K562 (cell line): ENCODE measurements around the gene PNP. TPM values are rescaled to one million over a fixed set of nuclear protein-coding genes. Genes with fewer than 3 reads are reported as not detected.

Experiments used
- ARID4B ChIP-seq: sonication (generic); formaldehyde crosslinking; IDR thresholded peaks from 2 replicates; pipeline ENCODE4 v1.8.0; 2022; ENCODE audit warnings: mild to moderate bottlenecking, missing genetic modification reagents
- DMBX1 ChIP-seq: fragments of 250-450 bp; sonication (Bioruptor Pico); IDR thresholded peaks from 2 replicates; pipeline ENCODE4 v1.8.0; 2022; ENCODE audit warnings: inconsistent platforms, mild to moderate bottlenecking, moderate library complexity, borderline replicate concordance
- GTF2B ChIP-seq: IDR thresholded peaks from 2 replicates; pipeline ENCODE4 v1.6.1; 2011; ENCODE audit not compliant: insufficient read length; ENCODE audit errors: extremely low read depth
- HIVEP1 ChIP-seq: fragments of 250-450 bp; sonication (Bioruptor Pico); IDR thresholded peaks from 2 replicates; pipeline ENCODE4 v1.4.0; 2020; ENCODE audit warnings: mild to moderate bottlenecking
- HMG20B ChIP-seq: fragments of 250-450 bp; sonication (Bioruptor Pico); IDR thresholded peaks from 2 replicates; pipeline ENCODE4 v1.5.0; 2021; ENCODE audit warnings: mild to moderate bottlenecking
- MCM2 ChIP-seq: fragments of 450-650 bp; IDR thresholded peaks from 2 replicates; pipeline ENCODE4 v1.6.1; 2017; ENCODE audit warnings: low read depth, mild to moderate bottlenecking
- NFIC ChIP-seq: fragments of 450-650 bp; IDR thresholded peaks from 2 replicates; pipeline ENCODE4 v1.6.1; 2017; ENCODE audit warnings: mild to moderate bottlenecking, inconsistent platforms
- POLR2A ChIP-seq: fragments of 450-650 bp; conservative IDR thresholded peaks from 2 replicates; pipeline ENCODE4 v1.6.1; 2016
- POLR2G ChIP-seq: fragments of 200-400 bp; formaldehyde crosslinking; IDR thresholded peaks from 2 replicates; pipeline ENCODE4 v1.6.1; 2017; ENCODE audit warnings: low read depth, mild to moderate bottlenecking, antibody characterized with exemption, low read length, moderate library complexity
- SAFB ChIP-seq: fragments of 200-400 bp; formaldehyde crosslinking; IDR thresholded peaks from 2 replicates; pipeline ENCODE4 v1.6.1; 2017; ENCODE audit warnings: low read depth, low read length, borderline replicate concordance
- TAF7 ChIP-seq: fragments of 450-650 bp; IDR thresholded peaks from 2 replicates; pipeline ENCODE4 v1.6.1; 2016; ENCODE audit warnings: missing genetic modification characterization, missing compliant biosample characterization
- ZBED1 ChIP-seq: IDR thresholded peaks from 2 replicates; pipeline ENCODE4 v1.6.1; 2014
- ZBTB5 ChIP-seq: fragments of 450-650 bp; IDR thresholded peaks from 2 replicates; pipeline ENCODE4 v1.6.1; 2017; ENCODE audit warnings: antibody characterized with exemption
- ZFX ChIP-seq: sonication (generic); formaldehyde crosslinking; IDR thresholded peaks from 2 replicates; pipeline ENCODE4 v1.8.0; 2022; ENCODE audit warnings: mild to moderate bottlenecking, missing genetic modification reagents, moderate library complexity
- ZNF253 ChIP-seq: fragments of 250-450 bp; sonication (Bioruptor Pico); conservative IDR thresholded peaks from 2 replicates; pipeline ENCODE4 v1.6.1; 2021; ENCODE audit warnings: mild to moderate bottlenecking
- ZNF75A ChIP-seq: fragments of 450-650 bp; formaldehyde crosslinking; IDR thresholded peaks from 2 replicates; pipeline ENCODE4 v1.4.0; 2020; ENCODE audit warnings: mild to moderate bottlenecking
- polyA plus RNA-seq, 8 experiments: library from polyadenylated mRNA; depleted of rRNA in 4 of 8; stranded (reverse) in 5 of 8; unstranded in 3 of 8; fragments of >200 nt; fragmentation: Nextera tagmentation in 2 of 8; fragmentation: Illumina TruSeq in 1 of 8; extraction: Ambion mirVana in 2 of 8; extraction: Trizol in 1 of 8; gene quantifications; 2 replicates each; pipeline versions ENCODE4 v1.2.1 to v1.2.3, GENCODE V29; 2011 to 2014; ENCODE audit warnings: inconsistent platforms in 1 of 8, missing spikeins in 1 of 8
- total RNA-seq, 7 experiments: library from RNA; depleted of rRNA in 6 of 7; stranded (reverse); fragments of >200 nt in 6 of 7; fragmentation: Illumina TruSeq in 2 of 7; extraction: Trizol in 2 of 7; gene quantifications; 2 replicates each; pipeline versions ENCODE4 v1.2.1 to v1.2.3, GENCODE V29; 2011 to 2021; ENCODE audit warnings: low replicate concordance in 1 of 7
- TF ChIP-seq, protein P1 (sequence below): IDR thresholded peaks from 2 replicates; pipeline ENCODE4 v1.6.1; 2011; ENCODE audit warnings: borderline replicate concordance, low read depth, mild to moderate bottlenecking, moderate library complexity, low read length; ENCODE audit not compliant: insufficient read depth, poor library complexity, severe bottlenecking

Gene PNP
- total and polyA plus RNA-seq, 9 of the 15 experiments (the other 6 are each of a cell fraction or from before 2014, with no cell fraction given): 92.5 to 288 (median 137) TPM

DNA sequence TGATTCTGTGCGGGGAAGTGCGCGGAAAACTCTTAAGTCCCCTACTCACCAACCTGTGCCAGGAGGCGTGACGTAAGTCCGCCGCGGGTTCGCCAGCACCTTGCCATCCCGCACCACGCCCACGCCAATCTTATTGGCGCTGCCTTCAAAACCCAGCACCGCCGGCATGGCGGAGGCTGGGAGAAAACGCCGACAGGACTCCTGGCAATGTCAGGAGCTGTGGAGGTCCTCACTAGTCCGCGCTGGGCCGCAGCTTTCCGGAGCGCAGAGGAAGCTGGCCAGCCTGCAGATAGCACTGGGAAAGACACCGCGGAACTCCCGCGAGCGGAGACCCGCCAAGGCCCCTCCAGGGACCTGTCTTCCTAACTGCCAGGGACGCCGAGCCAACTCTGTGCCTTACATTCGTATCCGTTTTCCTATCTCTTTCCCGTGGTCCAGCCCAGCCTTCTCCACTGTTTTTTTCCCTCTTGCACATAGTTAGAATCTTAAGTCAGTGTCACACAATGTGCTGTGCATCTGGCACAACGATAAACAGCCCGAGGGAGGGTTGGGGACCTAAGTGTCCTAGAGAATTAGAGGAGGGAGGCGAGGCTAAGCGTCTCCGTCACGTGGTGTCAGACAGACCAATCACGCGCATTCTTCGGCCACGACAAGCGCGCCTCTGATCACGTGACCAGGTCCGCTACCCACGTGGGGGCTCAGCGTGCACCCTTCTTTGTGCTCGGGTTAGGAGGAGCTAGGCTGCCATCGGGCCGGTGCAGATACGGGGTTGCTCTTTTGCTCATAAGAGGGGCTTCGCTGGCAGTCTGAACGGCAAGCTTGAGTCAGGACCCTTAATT, 14.5 kb upstream of the PNP start, which contains the start of the genes APEX1 and OSGEP (continued):
- peak; percentile 52; the same call in 1 of the 2 replicates for TF ChIP-seq ARID4B
- peak; percentile 95 for TF ChIP-seq POLR2G
- no peak for TF ChIP-seq SAFB
- peak; percentile 32; the same call in 1 of the 2 replicates for TF ChIP-seq NFIC
- no peak for TF ChIP-seq HMG20B
- TF ChIP-seq ZNF75A: no peak
- TF ChIP-seq, protein P1, sequence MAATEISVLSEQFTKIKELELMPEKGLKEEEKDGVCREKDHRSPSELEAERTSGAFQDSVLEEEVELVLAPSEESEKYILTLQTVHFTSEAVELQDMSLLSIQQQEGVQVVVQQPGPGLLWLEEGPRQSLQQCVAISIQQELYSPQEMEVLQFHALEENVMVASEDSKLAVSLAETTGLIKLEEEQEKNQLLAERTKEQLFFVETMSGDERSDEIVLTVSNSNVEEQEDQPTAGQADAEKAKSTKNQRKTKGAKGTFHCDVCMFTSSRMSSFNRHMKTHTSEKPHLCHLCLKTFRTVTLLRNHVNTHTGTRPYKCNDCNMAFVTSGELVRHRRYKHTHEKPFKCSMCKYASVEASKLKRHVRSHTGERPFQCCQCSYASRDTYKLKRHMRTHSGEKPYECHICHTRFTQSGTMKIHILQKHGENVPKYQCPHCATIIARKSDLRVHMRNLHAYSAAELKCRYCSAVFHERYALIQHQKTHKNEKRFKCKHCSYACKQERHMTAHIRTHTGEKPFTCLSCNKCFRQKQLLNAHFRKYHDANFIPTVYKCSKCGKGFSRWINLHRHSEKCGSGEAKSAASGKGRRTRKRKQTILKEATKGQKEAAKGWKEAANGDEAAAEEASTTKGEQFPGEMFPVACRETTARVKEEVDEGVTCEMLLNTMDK: no peak
- TF ChIP-seq ZNF253: no peak
- TF ChIP-seq ZFX (CRISPR knock-in tag): peak; percentile 69
- 0 out of 2 replicates have a peak, but pooled peaks have one; percentile 61 for TF ChIP-seq HIVEP1 (CRISPR knock-in tag)
- peak; percentile 55; the same call in 1 of the 2 replicates for TF ChIP-seq DMBX1
- no peak for TF ChIP-seq MCM2
- peak; percentile 87 for TF ChIP-seq POLR2A
- TF ChIP-seq ZBED1: no peak
- peak; percentile 50; the same call in 1 of the 2 replicates for TF ChIP-seq TAF7 (tag)
- no peak for TF ChIP-seq ZBTB5
- peak; percentile 21 for TF ChIP-seq GTF2B
